ENCODE measurements around the gene HM13.
"Not testable (repeated sequence)": the region's sequence is repeated elsewhere in the genome, so short reads cannot be mapped to it uniquely, and the experiment has no call there.

HM13 gene

DNA sequence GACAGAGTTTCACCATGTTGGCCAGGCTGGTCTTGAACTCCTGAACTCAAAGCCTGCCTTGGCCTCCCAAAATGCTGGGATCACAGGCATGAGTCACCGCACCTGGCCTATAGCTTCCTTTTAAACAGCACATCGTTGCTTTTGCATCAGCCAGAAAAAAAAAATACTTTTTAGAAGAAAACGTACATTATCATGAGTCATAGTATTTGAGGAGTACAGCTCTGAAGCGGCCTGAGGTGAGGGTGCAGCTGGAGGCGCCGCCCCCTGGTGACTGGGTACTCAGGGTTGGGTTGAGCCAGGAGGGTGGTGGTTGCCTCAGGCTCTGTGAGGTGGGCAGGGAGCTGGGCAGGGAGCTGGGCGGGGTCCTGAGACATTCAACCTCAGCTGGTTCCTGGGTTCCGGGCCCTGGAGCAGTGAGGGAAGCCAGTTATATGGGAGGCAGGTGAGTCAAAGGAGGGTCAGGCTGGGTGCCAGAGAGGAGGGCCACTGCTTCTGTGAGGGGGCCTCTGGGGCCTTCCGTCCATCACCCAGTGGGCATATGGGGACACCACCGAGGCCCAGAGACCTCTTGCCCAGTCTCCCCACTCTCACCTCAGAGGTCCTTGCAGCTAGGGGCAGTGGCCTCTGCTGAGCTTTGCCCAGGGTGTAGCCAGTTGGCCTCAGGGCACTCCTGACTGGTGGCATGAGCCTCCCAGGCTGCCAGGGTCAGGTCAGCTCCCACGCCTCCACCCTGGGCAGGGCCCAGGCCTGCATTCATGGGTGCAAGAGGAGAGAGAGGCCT, 79.2 kb downstream of the HM13 start:
- DNase-seq: no peak

DNA sequence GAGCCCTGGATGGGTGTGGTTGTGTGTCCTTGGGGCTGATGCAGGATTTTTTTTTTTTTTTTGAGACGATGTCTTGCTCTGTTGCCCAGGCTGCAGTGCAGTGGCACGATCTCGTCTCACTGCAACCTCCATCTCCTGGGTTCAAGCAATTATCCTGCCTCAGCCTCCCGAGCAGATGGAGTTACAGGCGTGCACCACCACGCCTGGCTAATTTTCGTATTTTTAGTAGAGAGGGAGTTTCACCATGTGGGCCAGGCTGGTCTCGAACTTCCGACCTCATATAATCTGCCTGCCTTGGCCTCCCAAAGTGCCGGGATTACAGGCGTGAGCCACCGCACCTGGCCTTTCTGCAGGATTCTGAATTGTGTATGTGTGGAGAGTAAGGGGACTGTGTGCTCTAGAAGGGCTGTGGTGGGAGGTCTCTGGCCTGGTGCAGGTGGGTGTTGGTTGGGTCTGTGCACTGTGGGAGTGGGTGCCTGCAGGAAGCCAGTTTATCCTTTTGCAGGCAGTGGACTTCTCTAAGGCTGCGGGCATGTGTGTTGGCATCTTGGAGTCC, 79.8 kb downstream of the HM13 start:
- DNase-seq: no peak

DNA sequence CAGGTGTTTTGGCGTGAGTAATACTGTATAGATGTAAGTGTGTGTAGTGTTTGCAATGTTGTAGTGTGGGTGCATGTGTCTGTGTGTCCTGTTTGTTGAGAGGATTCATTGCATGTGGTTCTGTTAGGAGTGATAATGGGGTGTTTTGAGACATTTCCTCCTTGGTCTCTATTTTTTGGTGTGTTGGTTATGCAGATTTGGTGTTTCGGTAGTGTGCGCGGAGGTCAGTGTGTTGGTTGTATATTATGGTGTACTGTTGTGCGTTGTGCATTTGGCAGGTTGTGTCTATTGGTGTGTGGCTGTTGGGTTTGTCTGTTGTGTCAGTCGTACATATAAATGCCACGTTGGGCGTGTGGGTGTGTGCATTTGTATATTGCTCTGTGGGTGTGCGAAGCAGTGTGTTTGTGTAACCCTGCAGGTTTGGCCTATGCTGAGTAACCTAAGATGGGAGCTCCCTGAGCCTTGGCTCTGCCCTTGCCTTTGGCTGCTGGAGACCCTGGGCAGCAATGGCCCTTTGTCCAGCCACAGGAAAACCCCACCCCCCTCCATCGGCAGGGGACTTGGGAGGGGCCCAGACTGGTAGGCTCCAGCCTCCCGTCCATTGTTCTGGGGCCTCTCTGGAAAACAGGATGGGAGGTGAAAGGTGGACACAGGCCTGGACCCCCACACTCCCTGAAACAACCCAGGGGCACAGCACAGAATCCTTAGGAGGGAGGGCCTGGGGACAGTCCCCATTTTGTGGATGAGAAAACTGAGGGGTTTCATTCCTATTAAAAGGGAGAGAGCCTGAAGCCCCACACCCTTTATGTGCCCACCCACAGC, 80.5 kb downstream of the HM13 start:
- no peak for DNase-seq

DNA sequence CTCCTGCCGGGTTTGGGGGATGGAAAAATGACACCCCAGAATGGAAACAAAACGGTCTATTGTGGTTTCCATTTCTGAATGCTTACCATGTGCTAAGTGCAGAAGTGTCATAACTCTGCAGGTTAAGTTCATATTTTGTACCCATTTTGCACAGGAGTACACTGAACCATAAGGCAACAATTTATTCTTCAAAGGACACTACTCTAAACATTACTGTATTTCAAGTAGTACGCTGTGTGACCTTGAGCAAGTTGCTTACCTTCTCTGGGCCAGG, 81.1 kb downstream of the HM13 start:
- DNase-seq: no peak

DNA sequence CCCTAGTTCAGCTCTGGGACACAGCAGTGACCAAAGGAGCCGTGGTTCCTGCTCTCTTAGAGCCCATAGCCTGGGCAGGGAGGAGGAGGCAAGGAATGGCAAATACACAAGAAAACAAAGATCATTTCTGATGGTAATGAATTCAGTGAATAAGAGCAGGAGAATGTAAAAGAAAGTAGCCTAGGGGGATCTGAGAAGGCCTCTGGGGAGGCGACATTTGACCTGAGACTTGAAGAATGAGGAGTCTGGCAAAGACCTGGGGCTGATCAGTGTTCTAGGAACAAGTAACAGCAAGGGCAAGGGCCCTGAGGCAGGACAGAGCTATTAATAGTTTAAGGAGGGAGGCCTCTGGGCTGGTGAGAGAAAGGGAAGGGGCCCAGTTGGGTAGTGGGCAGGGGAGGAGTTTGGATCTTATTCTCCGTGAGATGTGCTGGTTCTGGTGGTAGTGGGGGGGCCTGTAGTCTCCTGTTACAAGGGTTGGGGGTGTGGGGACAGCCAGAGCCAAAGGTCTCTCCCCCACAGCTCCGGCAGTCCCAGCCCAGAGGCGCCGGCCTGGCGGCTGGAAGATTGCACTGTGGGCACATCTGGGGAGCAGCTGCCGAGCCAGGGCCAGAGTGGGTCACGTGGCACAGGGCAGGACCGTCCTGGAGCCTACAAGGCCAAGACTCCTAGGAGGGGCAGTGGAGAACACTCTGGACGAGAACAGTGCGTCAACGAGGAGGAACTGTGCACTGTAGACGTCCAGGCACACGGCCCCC, 81.6 kb downstream of the HM13 start:
- no peak for DNase-seq

DNA sequence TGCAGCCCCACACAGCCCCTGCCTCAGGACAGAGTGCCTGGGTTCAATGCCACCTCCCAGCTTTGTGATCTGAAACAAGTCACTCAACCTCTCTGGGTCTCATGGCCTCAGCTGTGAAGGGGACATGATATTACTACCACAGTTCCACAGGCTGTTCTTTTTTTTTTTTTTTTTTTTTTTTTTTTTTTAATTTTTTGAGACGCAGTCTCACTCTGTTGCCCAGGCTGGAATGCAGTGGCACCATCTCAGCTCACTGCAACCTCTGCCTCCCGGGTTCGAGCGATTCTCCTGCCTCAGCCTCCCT, 82.1 kb downstream of the HM13 start:
- DNase-seq: not testable (repeated sequence)

DNA sequence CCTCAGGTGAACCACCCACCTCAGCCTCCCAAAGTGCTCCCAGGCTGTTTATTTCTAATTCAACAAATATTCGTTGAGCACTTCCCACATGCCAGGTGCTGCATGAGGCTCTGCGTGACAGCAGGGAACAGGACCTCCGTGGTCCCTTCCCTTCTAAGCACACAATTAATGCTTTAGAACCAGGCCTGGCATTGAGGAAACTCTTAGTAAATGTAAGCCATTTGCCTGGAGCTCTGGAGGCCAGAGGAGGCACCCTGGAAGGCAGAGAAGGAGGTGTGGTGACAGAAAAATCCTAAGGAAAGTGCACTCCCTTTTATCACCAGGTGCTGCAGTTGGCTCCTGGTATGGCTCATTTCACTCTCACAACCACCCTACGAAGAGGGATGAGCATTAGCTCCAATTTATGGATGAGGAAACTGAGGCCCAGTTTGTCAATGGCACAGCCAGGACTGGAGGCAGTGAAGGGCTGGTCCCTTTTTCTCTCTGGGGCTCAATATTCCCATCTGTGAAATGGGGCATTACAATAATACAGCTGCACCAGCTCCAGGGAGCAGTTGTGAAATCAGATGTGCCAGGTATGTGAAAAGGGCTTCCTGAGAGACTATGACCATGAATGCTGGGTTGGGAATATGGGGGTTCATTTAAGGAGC, 82.7 kb downstream of the HM13 start:
- DNase-seq: no peak

DNA sequence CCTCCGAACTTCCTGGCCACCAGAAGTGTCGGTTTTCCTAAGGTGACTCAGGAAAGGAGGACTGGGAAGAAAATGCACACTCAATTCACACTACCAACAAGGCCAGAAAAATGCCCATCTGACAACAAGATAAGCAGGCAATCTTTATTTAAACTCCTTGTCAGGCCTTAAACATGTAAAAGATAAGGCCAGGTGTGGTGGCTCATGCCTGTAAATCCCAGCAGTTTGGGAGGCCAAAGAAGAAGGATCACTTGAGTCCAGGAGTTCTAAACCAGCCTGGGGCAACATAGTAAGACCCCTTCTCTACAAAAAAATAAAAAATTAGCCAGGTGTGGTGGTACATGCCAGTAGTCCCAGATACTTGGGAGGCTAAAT, 83.2 kb downstream of the HM13 start:
- DNase-seq: no peak

DNA sequence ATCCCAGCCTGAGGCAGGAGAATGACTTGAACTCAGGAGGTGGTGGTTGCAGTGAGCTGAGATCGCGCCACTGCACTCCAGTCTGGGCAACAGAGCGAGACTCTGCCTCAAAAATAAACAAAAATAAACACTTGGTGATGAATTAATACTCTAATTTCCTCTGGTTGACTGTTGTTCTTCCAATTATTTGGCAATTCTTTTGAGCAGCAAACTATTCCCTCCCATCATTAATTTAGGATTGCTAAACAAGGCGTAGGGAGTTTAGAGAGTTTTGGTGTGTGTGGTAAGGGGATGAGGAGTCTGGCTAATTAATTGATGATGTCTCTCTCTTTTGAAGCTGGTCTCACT, 88.2 kb downstream of the HM13 start:
- no peak for DNase-seq

DNA sequence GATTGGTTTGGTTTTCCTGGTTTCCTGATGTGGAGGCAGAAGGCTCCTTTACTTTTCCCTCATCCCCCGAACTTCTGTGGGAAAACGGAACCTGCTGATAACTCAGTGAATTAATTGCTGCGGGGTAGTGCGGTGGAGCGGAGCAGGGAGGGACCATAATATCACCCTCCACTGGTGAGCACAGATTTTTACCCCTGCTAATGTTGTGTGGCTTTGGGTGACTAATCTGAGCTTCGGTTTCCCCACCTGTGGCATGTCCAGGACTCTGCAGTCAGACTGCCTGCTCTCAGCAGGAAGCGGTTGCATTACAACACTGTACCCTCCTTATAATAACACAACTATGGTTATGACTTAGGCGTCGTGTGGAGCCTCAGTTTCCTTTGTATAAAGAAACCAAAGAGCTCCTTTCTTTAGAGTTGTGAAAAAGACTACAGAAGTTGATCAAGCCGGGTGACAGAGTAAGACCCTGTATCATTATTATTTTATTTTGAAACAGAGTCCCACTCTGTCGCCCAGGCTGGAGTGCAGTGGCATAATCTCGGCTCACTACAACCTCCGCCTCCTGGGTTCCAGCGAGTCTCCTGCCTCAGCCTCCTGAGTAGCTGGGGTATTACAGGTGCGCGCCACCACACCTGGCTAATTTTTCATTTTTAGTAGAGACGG, 88.7 kb downstream of the HM13 start:
- no peak for DNase-seq

DNA sequence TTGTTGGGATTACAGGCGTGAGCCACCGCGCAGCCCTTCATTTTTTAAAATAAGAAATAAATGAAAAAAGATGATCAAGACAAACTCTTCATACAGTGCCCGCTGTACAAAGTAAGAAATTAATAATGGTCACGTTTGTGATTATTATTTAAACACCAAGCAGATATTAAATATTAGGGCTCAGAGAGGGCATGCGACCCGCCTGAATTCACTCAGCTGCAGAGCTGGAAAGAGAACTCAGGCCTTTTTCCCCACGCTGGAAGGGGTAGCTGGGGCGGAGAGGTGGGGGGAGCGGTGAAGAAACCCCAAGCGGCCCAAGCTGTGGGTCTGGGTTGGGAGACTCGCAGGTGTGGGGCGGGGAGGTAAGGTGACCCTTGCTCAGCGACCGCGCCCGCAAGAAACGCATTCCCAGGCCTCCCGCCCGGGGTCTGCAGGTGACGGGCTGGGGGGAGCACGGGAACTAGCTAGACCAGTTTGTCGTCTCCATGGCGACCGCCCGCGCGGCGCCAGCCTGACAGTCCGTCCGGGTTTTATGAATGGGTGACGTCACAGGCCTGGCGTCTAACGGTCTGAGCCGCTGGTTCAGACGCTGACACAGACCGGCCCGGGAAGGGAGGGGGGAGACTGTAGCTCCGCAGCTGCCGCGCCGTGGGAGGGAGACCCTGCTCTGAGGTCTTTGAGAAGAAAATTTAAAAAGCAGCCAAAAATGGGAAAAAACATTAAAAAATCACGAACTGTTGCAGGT, 89.8 kb downstream of the HM13 start:
- peak; percentile 30 for DNase-seq

DNA sequence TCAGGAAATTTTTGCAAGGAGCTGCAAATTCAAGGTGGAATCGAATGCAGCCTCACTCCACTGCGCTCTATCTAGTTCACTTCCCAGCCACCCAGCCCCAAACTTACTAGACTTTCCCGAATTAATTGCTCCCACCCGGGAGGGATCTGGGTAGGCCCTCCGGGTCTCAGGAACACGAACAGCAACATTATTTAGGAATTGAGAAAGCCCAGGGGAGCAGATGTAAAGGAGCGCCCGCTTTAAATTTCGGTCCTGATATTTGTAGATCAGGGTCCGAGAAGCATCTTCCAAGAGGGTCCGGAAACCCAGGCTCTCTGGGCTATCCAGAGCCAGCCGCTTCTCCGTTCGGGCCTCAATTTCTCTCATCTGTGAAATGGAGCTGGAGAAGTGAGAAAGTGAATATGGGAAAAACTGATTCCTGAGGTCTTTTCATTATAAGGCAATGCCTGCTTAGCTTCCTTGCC, 90.4 kb downstream of the HM13 start:
- DNase-seq: no peak

DNA sequence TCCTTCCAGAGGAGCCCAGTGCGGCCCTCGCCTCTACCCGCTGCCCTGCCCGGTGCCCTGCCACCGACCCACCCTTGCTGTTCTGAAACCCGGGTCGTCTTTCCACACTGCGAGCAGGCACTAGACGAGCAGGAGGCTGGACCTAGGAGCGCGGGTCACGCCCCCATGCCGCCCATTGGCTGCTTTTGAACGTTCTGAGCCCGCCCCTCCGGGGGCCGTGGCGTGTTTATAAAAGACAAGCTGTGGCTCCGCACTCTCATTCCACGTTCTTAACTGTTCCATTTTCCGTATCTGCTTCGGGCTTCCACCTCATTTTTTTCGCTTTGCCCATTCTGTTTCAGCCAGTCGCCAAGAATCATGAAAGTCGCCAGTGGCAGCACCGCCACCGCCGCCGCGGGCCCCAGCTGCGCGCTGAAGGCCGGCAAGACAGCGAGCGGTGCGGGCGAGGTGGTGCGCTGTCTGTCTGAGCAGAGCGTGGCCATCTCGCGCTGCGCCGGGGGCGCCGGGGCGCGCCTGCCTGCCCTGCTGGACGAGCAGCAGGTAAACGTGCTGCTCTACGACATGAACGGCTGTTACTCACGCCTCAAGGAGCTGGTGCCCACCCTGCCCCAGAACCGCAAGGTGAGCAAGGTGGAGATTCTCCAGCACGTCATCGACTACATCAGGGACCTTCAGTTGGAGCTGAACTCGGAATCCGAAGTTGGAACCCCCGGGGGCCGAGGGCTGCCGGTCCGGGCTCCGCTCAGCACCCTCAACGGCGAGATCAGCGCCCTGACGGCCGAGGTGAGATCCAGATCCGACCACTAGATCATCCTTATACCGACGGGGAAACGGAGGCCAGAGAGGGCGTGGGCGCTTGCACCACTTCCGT, 91.0 kb downstream of the HM13 start, which contains the start of gene ID1:
TSS of gene ID1 (plus strand) at position 259 of the 871 bp plus-strand sequence. CDS start at position 358, 99 bp downstream.
- peak; percentile 88 for DNase-seq

DNA sequence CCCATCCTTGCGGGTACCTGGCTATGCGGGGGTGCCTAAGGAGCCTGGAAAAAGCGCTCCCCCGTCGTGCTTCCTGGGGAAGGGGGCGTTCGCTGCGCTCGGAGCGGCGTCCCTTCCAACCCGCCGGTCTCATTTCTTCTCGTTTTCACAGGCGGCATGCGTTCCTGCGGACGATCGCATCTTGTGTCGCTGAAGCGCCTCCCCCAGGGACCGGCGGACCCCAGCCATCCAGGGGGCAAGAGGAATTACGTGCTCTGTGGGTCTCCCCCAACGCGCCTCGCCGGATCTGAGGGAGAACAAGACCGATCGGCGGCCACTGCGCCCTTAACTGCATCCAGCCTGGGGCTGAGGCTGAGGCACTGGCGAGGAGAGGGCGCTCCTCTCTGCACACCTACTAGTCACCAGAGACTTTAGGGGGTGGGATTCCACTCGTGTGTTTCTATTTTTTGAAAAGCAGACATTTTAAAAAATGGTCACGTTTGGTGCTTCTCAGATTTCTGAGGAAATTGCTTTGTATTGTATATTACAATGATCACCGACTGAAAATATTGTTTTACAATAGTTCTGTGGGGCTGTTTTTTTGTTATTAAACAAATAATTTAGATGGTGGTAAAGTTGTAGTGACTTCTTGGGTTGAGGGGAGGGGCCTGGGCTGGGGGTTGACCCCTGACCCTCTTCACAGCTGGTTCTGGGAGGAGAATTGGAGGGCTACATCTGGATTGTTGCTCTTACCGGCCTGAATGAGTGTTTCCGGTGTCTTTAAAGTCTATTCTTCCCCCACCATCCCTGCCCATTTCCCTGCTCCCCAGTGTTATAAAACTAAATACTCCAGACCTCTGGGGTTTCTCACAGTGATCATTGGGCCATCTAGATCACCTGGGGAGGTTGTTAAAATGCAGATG, 91.9 kb downstream of the HM13 start:
- DNase-seq: no peak

DNA sequence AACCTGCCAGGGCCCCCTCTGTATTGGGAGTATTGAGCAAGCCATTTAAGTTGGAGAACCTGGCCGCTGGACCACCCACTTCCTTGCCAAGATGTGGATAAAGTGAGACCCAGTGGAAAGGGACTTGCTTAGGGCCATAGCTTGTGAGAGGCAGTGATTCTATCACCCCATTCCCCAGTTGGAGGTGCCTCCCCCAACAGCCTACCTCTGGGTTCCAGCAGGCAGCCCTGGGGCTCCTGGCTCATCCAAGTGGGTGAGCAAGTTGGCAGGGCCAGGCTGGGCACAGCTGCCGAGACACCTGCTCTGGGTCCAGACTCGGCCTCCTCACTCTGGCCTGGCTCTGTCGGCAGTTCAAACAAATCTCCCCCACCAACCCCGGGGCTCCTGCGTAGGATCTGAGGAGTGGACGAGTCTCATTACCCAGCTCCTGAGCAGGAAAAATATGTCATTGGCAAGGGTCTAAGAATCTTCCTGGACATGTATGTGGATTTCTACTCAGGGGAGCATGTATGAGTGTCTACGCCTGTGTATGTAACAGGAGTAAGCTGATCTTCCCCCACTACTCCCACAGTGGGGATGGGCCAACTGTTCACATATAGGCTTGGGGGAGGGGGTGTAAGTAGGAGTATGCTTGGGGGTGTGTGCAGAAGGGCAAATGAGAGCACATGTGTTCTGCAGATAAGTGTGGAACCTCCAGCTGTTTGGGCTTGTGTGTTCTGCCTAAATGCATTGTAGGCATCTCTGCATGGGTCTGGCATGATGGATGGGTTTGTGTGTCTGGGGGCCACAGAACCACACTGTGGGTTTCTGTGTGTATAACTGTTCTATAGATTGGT, 92.8 kb downstream of the HM13 start:
- no peak for DNase-seq

DNA sequence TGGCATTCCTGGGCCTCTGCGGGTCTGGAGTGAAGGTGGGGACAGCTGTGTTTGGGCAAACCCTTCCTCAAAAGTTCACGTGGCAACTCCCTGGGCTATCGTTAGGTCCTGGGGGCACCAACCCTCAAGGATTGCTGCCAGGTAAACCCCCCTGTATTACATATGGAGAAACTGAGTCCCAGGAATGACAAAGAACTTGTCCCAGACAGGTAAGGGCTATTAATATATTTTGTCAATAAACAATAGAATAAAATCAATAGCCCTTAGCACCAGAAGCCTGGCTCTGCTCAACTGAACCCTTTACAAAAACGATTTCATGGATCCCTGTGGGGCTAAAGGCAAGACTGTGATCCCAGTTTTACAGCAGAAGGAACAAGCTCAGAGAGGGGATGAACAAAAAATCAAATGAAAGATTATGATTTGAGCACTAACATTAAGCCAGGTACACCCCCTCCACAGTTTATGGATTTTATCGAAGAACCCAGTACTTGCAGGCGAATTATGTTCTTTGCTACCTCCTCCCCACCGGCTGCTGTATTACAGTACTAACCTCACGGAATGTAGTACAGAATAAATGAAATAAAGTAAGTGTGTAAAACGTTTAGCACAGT, 93.5 kb downstream of the HM13 start:
- DNase-seq: no peak

DNA sequence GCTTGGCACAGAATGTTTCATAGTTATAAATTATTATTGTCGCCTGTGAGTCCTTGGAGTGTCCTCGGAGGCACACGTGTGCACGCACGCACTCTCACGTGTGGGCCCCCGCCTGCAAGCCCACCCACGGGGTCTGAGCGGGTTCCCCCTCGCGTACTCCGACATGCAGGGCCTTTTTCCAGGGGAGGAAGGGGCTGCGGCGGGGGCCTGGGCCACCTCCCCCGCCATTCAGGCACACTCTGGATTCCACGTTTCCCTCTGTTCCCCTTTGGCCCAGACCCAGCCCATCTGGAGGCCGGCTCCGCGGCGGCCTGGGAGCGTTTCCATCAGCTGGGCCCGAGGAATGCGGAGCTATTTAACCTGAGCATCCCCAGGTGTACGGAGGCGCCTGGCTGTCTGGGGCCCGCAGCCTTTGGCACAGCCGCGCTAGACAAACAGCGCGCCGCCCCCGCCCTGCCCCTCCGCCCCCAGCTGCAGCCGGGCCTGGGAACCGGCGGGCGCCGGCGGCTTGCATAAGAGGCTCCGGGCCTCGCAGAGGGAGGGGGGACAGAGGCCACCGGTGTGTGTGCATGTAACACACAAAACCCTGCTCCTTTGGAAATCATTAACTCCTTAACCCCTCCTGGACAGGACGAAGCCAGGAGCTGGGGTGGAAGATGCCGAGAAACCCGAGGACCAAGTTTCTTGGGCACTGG, 94.2 kb downstream of the HM13 start:
- no peak for DNase-seq

DNA sequence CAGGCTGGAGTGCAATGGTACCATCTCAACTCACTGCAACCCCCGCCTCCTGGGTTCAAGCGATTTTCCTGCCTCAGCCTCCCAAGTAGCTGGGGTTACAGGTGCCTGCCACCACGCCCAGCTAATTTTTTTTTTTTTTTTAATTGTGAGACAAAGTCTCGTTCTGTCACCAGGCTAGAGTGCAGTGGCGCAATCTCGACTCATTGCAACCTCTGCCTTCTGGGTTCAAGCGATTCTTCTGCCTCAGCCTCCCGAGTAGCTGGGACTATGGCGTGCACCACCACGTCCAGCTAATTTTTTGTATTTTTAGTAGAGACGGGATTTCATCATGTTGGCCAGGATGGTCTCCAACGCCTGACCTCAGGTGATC, 98.0 kb downstream of the HM13 start:
- not testable (repeated sequence) for DNase-seq
